ENCODE data around the gene SPRR5.

Gene SPRR5

DNA sequence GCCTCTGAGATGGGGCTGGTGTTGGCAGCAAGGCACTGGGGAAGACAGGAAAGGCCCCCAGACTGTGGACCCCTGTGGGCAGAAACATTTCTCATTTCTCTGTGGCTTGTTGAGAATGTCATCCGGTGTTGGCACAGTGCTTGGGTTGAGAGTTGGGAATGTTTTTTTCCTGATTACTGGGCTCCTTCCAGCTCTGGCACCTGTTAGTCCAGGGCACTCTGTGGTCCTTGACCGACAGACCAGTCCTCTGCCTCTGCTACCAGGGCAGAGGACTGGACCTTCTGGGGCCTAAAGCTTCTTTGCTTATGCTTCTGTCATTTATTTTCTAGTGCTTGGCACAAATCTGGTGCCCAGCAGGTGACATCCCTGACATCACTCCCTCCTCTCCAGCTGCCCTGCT is 4.8 kb upstream of the SPRR5 start:
- H3K9ac ChIP-seq = no peak overlapping the region
- H3K79me2 ChIP-seq (ENCODE audit: insufficient read depth, low read depth) = no peaks in the 10 kb centered on the region
- TF ChIP-seq, protein P1, sequence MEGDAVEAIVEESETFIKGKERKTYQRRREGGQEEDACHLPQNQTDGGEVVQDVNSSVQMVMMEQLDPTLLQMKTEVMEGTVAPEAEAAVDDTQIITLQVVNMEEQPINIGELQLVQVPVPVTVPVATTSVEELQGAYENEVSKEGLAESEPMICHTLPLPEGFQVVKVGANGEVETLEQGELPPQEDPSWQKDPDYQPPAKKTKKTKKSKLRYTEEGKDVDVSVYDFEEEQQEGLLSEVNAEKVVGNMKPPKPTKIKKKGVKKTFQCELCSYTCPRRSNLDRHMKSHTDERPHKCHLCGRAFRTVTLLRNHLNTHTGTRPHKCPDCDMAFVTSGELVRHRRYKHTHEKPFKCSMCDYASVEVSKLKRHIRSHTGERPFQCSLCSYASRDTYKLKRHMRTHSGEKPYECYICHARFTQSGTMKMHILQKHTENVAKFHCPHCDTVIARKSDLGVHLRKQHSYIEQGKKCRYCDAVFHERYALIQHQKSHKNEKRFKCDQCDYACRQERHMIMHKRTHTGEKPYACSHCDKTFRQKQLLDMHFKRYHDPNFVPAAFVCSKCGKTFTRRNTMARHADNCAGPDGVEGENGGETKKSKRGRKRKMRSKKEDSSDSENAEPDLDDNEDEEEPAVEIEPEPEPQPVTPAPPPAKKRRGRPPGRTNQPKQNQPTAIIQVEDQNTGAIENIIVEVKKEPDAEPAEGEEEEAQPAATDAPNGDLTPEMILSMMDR (conservative IDR thresholded peaks at IDR 0.05; ENCODE audit: low read depth, low read length) = no peak
- H2AFZ ChIP-seq (ENCODE audit: low read depth) = no peak overlapping the region
- H3K27me3 ChIP-seq (ENCODE audit: insufficient read depth, low read depth) = no peaks in the 10 kb centered on the region
- H3K4me1 ChIP-seq (ENCODE audit: low read depth, poor library complexity, severe bottlenecking) = no peaks in the 10 kb centered on the region
- H3K4me3 ChIP-seq (IDR thresholded peaks at IDR 0.05; ENCODE audit: insufficient read depth, low read depth, low read length) = no peak overlapping the region
- no peaks in the 10 kb centered on the region for H4K20me1 ChIP-seq (ENCODE audit: insufficient read depth)
- H3K27ac ChIP-seq = no peak overlapping the region
- no peaks in the 10 kb centered on the region for H3K36me3 ChIP-seq (ENCODE audit: insufficient read depth)
- no peak overlapping the region for H3K4me2 ChIP-seq

DNA sequence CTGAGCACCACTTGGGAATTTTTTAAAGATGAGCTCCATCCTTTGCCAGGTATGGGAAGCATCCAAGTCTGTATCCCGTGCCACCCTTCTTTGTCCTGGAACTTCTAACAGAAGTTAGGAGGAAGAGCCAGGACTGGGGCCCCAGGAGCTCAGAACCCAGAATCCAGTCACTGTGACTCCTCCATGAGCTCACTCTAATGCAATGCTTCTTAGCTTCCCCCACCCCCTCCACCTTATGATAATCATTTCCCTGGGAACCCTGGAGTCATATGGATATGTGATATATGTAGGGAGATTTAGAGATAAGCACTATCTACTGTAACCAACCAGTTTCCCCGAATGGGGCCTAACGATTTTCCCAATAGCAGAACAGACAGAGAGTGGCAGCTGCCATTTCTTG is 758 bp upstream of the SPRR5 start:
- Histone ChIP-seq H3K27ac (no peak overlapping the region), H3K4me2 (no peak overlapping the region), H3K9ac (no peak overlapping the region), H3K4me1 (ENCODE audit: low read depth, poor library complexity, severe bottlenecking) (no peaks in the 10 kb centered on the region), H3K27me3 (ENCODE audit: insufficient read depth, low read depth) (no peaks in the 10 kb centered on the region), H4K20me1 (ENCODE audit: insufficient read depth) (no peaks in the 10 kb centered on the region), H3K4me3 (IDR thresholded peaks at IDR 0.05; ENCODE audit: insufficient read depth, low read depth, low read length) (no peak overlapping the region), H3K79me2 (ENCODE audit: insufficient read depth, low read depth) (no peaks in the 10 kb centered on the region), H2AFZ (ENCODE audit: low read depth) (no peak overlapping the region), H3K36me3 (ENCODE audit: insufficient read depth) (no peaks in the 10 kb centered on the region)
- TF ChIP-seq, protein P1 (conservative IDR thresholded peaks at IDR 0.05; ENCODE audit: low read depth, low read length) = no peak

DNA sequence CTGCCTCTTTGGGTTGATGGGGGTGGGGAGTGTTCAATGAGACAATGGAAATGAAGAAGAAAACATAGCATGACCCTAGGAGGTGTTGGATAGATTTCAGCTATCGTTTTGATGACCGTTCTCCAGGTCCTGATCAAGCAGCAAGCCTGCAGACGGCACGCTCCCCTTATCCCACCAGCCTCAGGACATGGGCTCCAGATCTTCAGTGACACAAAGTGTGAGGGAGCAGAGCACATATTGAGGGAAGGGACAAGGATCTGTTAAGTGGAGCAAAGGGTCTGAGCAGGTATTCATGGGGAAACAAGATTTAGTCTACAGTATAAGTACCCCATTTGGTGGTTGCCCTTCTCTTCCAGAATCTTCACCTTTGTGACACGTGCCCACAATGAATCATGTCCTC is 4.7 kb downstream of the SPRR5 start:
- no peak overlapping the region for H3K4me3 ChIP-seq (IDR thresholded peaks at IDR 0.05; ENCODE audit: insufficient read depth, low read depth, low read length)
- no peak overlapping the region for H3K9ac ChIP-seq
- H3K4me2 ChIP-seq = no peak overlapping the region
- no peaks in the 10 kb centered on the region for H4K20me1 ChIP-seq (ENCODE audit: insufficient read depth)
- no peaks in the 10 kb centered on the region for H3K79me2 ChIP-seq (ENCODE audit: insufficient read depth, low read depth)
- H3K27ac ChIP-seq = no peak overlapping the region
- TF ChIP-seq, protein P1 (conservative IDR thresholded peaks at IDR 0.05; ENCODE audit: low read depth, low read length) = no peak
- no peaks in the 10 kb centered on the region for H3K4me1 ChIP-seq (ENCODE audit: low read depth, poor library complexity, severe bottlenecking)
- H2AFZ ChIP-seq (ENCODE audit: low read depth) = no peak overlapping the region
- no peaks in the 10 kb centered on the region for H3K27me3 ChIP-seq (ENCODE audit: insufficient read depth, low read depth)
- no peaks in the 10 kb centered on the region for H3K36me3 ChIP-seq (ENCODE audit: insufficient read depth)

DNA sequence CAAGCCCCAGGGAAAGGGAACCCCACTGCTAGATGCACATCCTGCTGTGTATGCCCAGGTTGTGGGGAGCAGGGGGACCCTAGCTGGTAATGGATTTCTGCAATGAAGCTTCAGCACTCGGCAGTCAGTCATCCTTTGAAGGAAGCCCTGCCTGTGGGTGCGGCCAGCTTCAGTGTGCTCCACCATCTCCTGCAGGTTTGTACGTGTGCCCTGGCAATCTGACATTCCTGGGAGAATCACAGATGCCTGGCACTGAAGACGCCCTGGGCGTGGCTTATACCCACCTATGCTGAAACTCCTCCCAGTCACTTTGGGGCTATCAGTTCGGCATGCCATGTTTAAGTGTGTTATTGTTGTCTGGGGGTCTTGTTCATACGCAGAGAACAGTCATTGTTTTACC is 6.8 kb downstream of the SPRR5 start:
- H3K4me2 ChIP-seq = no peak overlapping the region
- H3K4me3 ChIP-seq (IDR thresholded peaks at IDR 0.05; ENCODE audit: insufficient read depth, low read depth, low read length) = no peak overlapping the region

More for the DNA sequence above, 6.8 kb downstream of the SPRR5 start:
- Histone ChIP-seq H3K4me1 (ENCODE audit: low read depth, poor library complexity, severe bottlenecking) (no peaks in the 10 kb centered on the region), H3K27me3 (ENCODE audit: insufficient read depth, low read depth) (no peaks in the 10 kb centered on the region), H2AFZ (ENCODE audit: low read depth) (no peak overlapping the region), H3K9ac (no peak overlapping the region), H3K79me2 (ENCODE audit: insufficient read depth, low read depth) (no peaks in the 10 kb centered on the region), H4K20me1 (ENCODE audit: insufficient read depth) (no peaks in the 10 kb centered on the region), H3K27ac (no peak overlapping the region), H3K36me3 (ENCODE audit: insufficient read depth) (no peaks in the 10 kb centered on the region)
- TF ChIP-seq, protein P1 (conservative IDR thresholded peaks at IDR 0.05; ENCODE audit: low read depth, low read length) = no peak
